Measurements from ENCODE around the gene CDH22.

CDH22 gene

GRCh38 chr20:46327557-46327956 lies 19.3 kb upstream of the CDH22 start:
- Histone ChIP-seq H3K36me3 (ENCODE audit: control insufficient read depth, insufficient read depth, low read length) (no peaks in the 10 kb centered on the region), H3K27me3 (ENCODE audit: control insufficient read depth, insufficient read depth, low read length) (no peaks in the 10 kb centered on the region), H3K9me3 (ENCODE audit: control insufficient read depth, insufficient read depth, low read length) (no peaks in the 10 kb centered on the region), H3K4me1 (ENCODE audit: control insufficient read depth, insufficient read depth, low read length) (peaks cover 3% of the 10 kb centered on the region), H3K9ac (ENCODE audit: low read depth, low read length) (no peak overlapping the region), H3K4me3 (ENCODE audit: low read depth, low read length) (no peak overlapping the region)

- Histone ChIP-seq H3K36me3 (ENCODE audit: control insufficient read depth, insufficient read depth, low read length) (no peaks in the 10 kb centered on the region), H3K4me1 (ENCODE audit: control insufficient read depth, insufficient read depth, low read length) (peaks cover 3% of the 10 kb centered on the region)
These were observed 17.5 kb upstream of the CDH22 start for GRCh38 chr20:46325789-46326188.

GRCh38 chr20:46324960-46325703 lies 16.8 kb upstream of the CDH22 start:
- peaks cover 3% of the 10 kb centered on the region for H3K27me3 ChIP-seq (ENCODE audit: control insufficient read depth, insufficient read depth, low read length)
- no peak overlapping the region for H3K4me3 ChIP-seq (ENCODE audit: low read depth, low read length)
- H3K4me1 ChIP-seq (ENCODE audit: control insufficient read depth, insufficient read depth, low read length) = peaks cover 3% of the 10 kb centered on the region
- H3K9me3 ChIP-seq (ENCODE audit: control insufficient read depth, insufficient read depth, low read length) = no peaks in the 10 kb centered on the region
- H3K36me3 ChIP-seq (ENCODE audit: control insufficient read depth, insufficient read depth, low read length) = no peaks in the 10 kb centered on the region
- H3K9ac ChIP-seq (ENCODE audit: low read depth, low read length) = no peak overlapping the region

More at GRCh38 chr20:46325789-46326188, 17.5 kb upstream of the CDH22 start:
- Histone ChIP-seq H3K9ac (ENCODE audit: low read depth, low read length) (no peak overlapping the region), H3K4me3 (ENCODE audit: low read depth, low read length) (no peak overlapping the region), H3K9me3 (ENCODE audit: control insufficient read depth, insufficient read depth, low read length) (no peaks in the 10 kb centered on the region), H3K27me3 (ENCODE audit: control insufficient read depth, insufficient read depth, low read length) (peaks cover 3% of the 10 kb centered on the region)

- H3K4me1 ChIP-seq (ENCODE audit: control insufficient read depth, insufficient read depth, low read length) = peaks cover 5% of the 10 kb centered on the region
- no peaks in the 10 kb centered on the region for H3K36me3 ChIP-seq (ENCODE audit: control insufficient read depth, insufficient read depth, low read length)
- H3K27me3 ChIP-seq (ENCODE audit: control insufficient read depth, insufficient read depth, low read length) = peaks cover 5% of the 10 kb centered on the region
- H3K9ac ChIP-seq (ENCODE audit: low read depth, low read length) = no peak overlapping the region
- H3K9me3 ChIP-seq (ENCODE audit: control insufficient read depth, insufficient read depth, low read length) = no peaks in the 10 kb centered on the region
- no peak overlapping the region for H3K4me3 ChIP-seq (ENCODE audit: low read depth, low read length)
These were observed 16.1 kb upstream of the CDH22 start for GRCh38 chr20:46324379-46324778.

GRCh38 chr20:46323557-46323956 lies 15.3 kb upstream of the CDH22 start:
- peaks cover 5% of the 10 kb centered on the region for H3K27me3 ChIP-seq (ENCODE audit: control insufficient read depth, insufficient read depth, low read length)

GRCh38 chr20:46322641-46323040 lies 14.3 kb upstream of the CDH22 start:
- Histone ChIP-seq H3K36me3 (ENCODE audit: control insufficient read depth, insufficient read depth, low read length) (no peaks in the 10 kb centered on the region), H3K9me3 (ENCODE audit: control insufficient read depth, insufficient read depth, low read length) (no peaks in the 10 kb centered on the region), H3K4me3 (ENCODE audit: low read depth, low read length) (no peak overlapping the region), H3K27me3 (ENCODE audit: control insufficient read depth, insufficient read depth, low read length) (peaks cover 5% of the 10 kb centered on the region), H3K4me1 (ENCODE audit: control insufficient read depth, insufficient read depth, low read length) (peaks cover 2% of the 10 kb centered on the region), H3K9ac (ENCODE audit: low read depth, low read length) (no peak overlapping the region)

More at GRCh38 chr20:46323557-46323956, 15.3 kb upstream of the CDH22 start:
- Histone ChIP-seq H3K9me3 (ENCODE audit: control insufficient read depth, insufficient read depth, low read length) (no peaks in the 10 kb centered on the region), H3K9ac (ENCODE audit: low read depth, low read length) (no peak overlapping the region), H3K4me3 (ENCODE audit: low read depth, low read length) (no peak overlapping the region), H3K36me3 (ENCODE audit: control insufficient read depth, insufficient read depth, low read length) (no peaks in the 10 kb centered on the region), H3K4me1 (ENCODE audit: control insufficient read depth, insufficient read depth, low read length) (peaks cover 2% of the 10 kb centered on the region)

- H3K36me3 ChIP-seq (ENCODE audit: control insufficient read depth, insufficient read depth, low read length) = no peaks in the 10 kb centered on the region
- peaks cover 35% of the 10 kb centered on the region for H3K27me3 ChIP-seq (ENCODE audit: control insufficient read depth, insufficient read depth, low read length)
- H3K4me1 ChIP-seq (ENCODE audit: control insufficient read depth, insufficient read depth, low read length) = peaks cover 2% of the 10 kb centered on the region
- no peak overlapping the region for H3K4me3 ChIP-seq (ENCODE audit: low read depth, low read length)
- H3K9me3 ChIP-seq (ENCODE audit: control insufficient read depth, insufficient read depth, low read length) = no peaks in the 10 kb centered on the region
- no peak overlapping the region for H3K9ac ChIP-seq (ENCODE audit: low read depth, low read length)
These were observed 9.4 kb upstream of the CDH22 start for GRCh38 chr20:46317685-46318177.

GRCh38 chr20:46316984-46317684 lies 8.8 kb upstream of the CDH22 start:
- peaks cover 36% of the 10 kb centered on the region for H3K27me3 ChIP-seq (ENCODE audit: control insufficient read depth, insufficient read depth, low read length)
- no peak overlapping the region for H3K4me3 ChIP-seq (ENCODE audit: low read depth, low read length)
- no peak overlapping the region for H3K9ac ChIP-seq (ENCODE audit: low read depth, low read length)
- H3K4me1 ChIP-seq (ENCODE audit: control insufficient read depth, insufficient read depth, low read length) = peaks cover 2% of the 10 kb centered on the region
- H3K36me3 ChIP-seq (ENCODE audit: control insufficient read depth, insufficient read depth, low read length) = no peaks in the 10 kb centered on the region
- no peaks in the 10 kb centered on the region for H3K9me3 ChIP-seq (ENCODE audit: control insufficient read depth, insufficient read depth, low read length)

- Histone ChIP-seq H3K27me3 (ENCODE audit: control insufficient read depth, insufficient read depth, low read length) (peaks cover 51% of the 10 kb centered on the region), H3K9me3 (ENCODE audit: control insufficient read depth, insufficient read depth, low read length) (no peaks in the 10 kb centered on the region), H3K4me3 (ENCODE audit: low read depth, low read length) (no peak overlapping the region), H3K4me1 (ENCODE audit: control insufficient read depth, insufficient read depth, low read length) (peaks cover 6% of the 10 kb centered on the region), H3K9ac (ENCODE audit: low read depth, low read length) (no peak overlapping the region), H3K36me3 (ENCODE audit: control insufficient read depth, insufficient read depth, low read length) (no peaks in the 10 kb centered on the region)
These were observed 7.0 kb upstream of the CDH22 start for GRCh38 chr20:46315311-46315710.

GRCh38 chr20:46312945-46313861 lies 4.9 kb upstream of the CDH22 start:
- peak overlapping the region; percentile 47 for H3K4me3 ChIP-seq (ENCODE audit: low read depth, low read length)
- H3K9me3 ChIP-seq (ENCODE audit: control insufficient read depth, insufficient read depth, low read length) = no peaks in the 10 kb centered on the region
- no peak overlapping the region for H3K9ac ChIP-seq (ENCODE audit: low read depth, low read length)
- H3K36me3 ChIP-seq (ENCODE audit: control insufficient read depth, insufficient read depth, low read length) = no peaks in the 10 kb centered on the region
- H3K27me3 ChIP-seq (ENCODE audit: control insufficient read depth, insufficient read depth, low read length) = peaks cover 67% of the 10 kb centered on the region
- peaks cover 4% of the 10 kb centered on the region for H3K4me1 ChIP-seq (ENCODE audit: control insufficient read depth, insufficient read depth, low read length)
